GM23338 (cell line): ENCODE data around the gene DPP10. TPM values are rescaled to one million over a fixed set of nuclear protein-coding genes. Genes with fewer than 3 reads are reported as not detected.

ENCODE experiments used
- ATAC-seq: fragments of 200-7000 bp; cut with Tn5 transposase; 3 replicates; pipeline ENCODE4 v1.9.1; 2020
- DNase-seq: peaks from one replicate; pipeline ENCODE4 v3.0.0-alpha.2; 2015; ENCODE audit warnings: low spot score
- H2AFZ ChIP-seq: fragments of 200-600 bp; sonication (generic); 2 replicates; pipeline ENCODE4 v1.8.0; 2016; ENCODE audit warnings: antibody characterized with exemption, mild to moderate bottlenecking, moderate library complexity
- H3F3A ChIP-seq: fragments of 200-600 bp; sonication (generic); replicated peaks from 2 replicates; pipeline ENCODE4 v1.8.0; 2017; ENCODE audit warnings: antibody characterized with exemption, mixed run types, low read depth
- H3K27ac ChIP-seq: fragments of 200-600 bp; sonication (generic); 2 replicates; pipeline ENCODE4 v1.6.1; 2016; ENCODE audit warnings: low read depth
- H3K27me3 ChIP-seq: fragments of 200-600 bp; sonication (generic); 2 replicates; pipeline ENCODE4 v1.8.0; 2016; ENCODE audit warnings: mild to moderate bottlenecking, mixed run types, moderate library complexity; ENCODE audit not compliant: insufficient read depth
- H3K36me3 ChIP-seq: fragments of 200-600 bp; sonication (generic); 2 replicates; pipeline ENCODE4 v1.8.0; 2016; ENCODE audit warnings: mild to moderate bottlenecking; ENCODE audit not compliant: insufficient read depth
- H3K4me1 ChIP-seq: fragments of 200-600 bp; sonication (generic); 2 replicates; pipeline ENCODE4 v1.8.0; 2016; ENCODE audit warnings: mild to moderate bottlenecking, moderate library complexity; ENCODE audit not compliant: insufficient read depth
- H3K4me2 ChIP-seq: fragments of 200-600 bp; sonication (generic); 2 replicates; pipeline ENCODE4 v1.7.1; 2017; ENCODE audit warnings: mixed run types
- H3K4me3 ChIP-seq: fragments of 200-600 bp; sonication (generic); 2 replicates; pipeline ENCODE4 v1.6.1; 2016; ENCODE audit warnings: mixed run types
- H3K79me2 ChIP-seq: fragments of 200-600 bp; sonication (generic); replicated peaks from 2 replicates; pipeline ENCODE4 v1.8.0; 2017; ENCODE audit warnings: mild to moderate bottlenecking; ENCODE audit not compliant: insufficient read depth
- H3K9me2 ChIP-seq: fragments of 200-600 bp; sonication (generic); 2 replicates; pipeline ENCODE4 v1.8.0; 2017; ENCODE audit not compliant: insufficient read depth
- H4K20me1 ChIP-seq: fragments of 200-600 bp; sonication (generic); replicated peaks from 2 replicates; pipeline ENCODE4 v1.8.0; 2017; ENCODE audit warnings: mild to moderate bottlenecking; ENCODE audit not compliant: insufficient read depth
- H3K27ac Mint-ChIP-seq: 2 replicates; pipeline ENCODE4 v1.8.0; 2020; ENCODE audit warnings: inconsistent platforms, mild to moderate bottlenecking, moderate library complexity, mixed read lengths
- H3K27me3 Mint-ChIP-seq: 3 replicates; pipeline ENCODE4 v1.8.0; 2022; ENCODE audit warnings: low read depth, mild to moderate bottlenecking, moderate library complexity, mixed read lengths, inconsistent platforms; ENCODE audit not compliant: insufficient read depth, poor library complexity
- H3K36me3 Mint-ChIP-seq: 3 replicates; pipeline ENCODE4 v1.8.0; 2021; ENCODE audit warnings: low read depth, mild to moderate bottlenecking, inconsistent platforms, moderate library complexity, mixed read lengths
- H3K4me1 Mint-ChIP-seq: 3 replicates; pipeline ENCODE4 v1.8.0; 2020; ENCODE audit warnings: mild to moderate bottlenecking, inconsistent platforms, mixed read lengths
- H3K4me3 Mint-ChIP-seq: 3 replicates; pipeline ENCODE4 v1.8.0; 2021; ENCODE audit warnings: moderate library complexity, mild to moderate bottlenecking, inconsistent platforms, mixed read lengths
- H3K9me3 Mint-ChIP-seq: 3 replicates; pipeline ENCODE4 v1.8.0; 2020; ENCODE audit warnings: moderate library complexity, mild to moderate bottlenecking, inconsistent platforms, mixed read lengths
- CREB1 ChIP-seq: fragments of 250-450 bp; sonication (Bioruptor Pico); IDR thresholded peaks from 2 replicates; pipeline ENCODE4 v1.5.0; 2020; ENCODE audit warnings: low read depth, mild to moderate bottlenecking, moderate library complexity
- ETS1 ChIP-seq: IDR thresholded peaks from 2 replicates; pipeline ENCODE4 v1.6.1; 2016; ENCODE audit warnings: antibody characterized with exemption
- EZH2phosphoT487 ChIP-seq: fragments of 200-600 bp; sonication (generic); IDR thresholded peaks from one replicate; pipeline ENCODE4 v1.8.1; 2018; ENCODE audit warnings: antibody characterized with exemption; ENCODE audit not compliant: unreplicated experiment
- JUNB ChIP-seq: IDR thresholded peaks from one replicate; pipeline ENCODE4 v1.6.1; 2016; ENCODE audit warnings: antibody characterized with exemption; ENCODE audit not compliant: unreplicated experiment
- NANOG ChIP-seq: IDR thresholded peaks from 2 replicates; pipeline ENCODE4 v1.6.1; 2016; ENCODE audit warnings: antibody characterized with exemption, borderline replicate concordance
- POLR2AphosphoS5 ChIP-seq: IDR thresholded peaks from 2 replicates; pipeline ENCODE4 v1.6.1; 2016; ENCODE audit warnings: antibody characterized with exemption, low read depth
- STAT1 ChIP-seq: IDR thresholded peaks from one replicate; pipeline ENCODE4 v1.6.1; 2016; ENCODE audit warnings: antibody characterized with exemption; ENCODE audit not compliant: unreplicated experiment
- ZNF114 ChIP-seq: fragments of 250-450 bp; sonication (Bioruptor Pico); IDR thresholded peaks from 2 replicates; pipeline ENCODE4 v1.5.0; 2020; ENCODE audit warnings: mild to moderate bottlenecking, moderate library complexity
- ZNF331 ChIP-seq: fragments of 250-450 bp; sonication (Bioruptor Pico); IDR thresholded peaks from 2 replicates; pipeline ENCODE4 v1.5.0; 2020; ENCODE audit warnings: low read depth, mild to moderate bottlenecking, moderate library complexity
- polyA plus RNA-seq: library from polyadenylated mRNA; unstranded; fragments of >200 nt; fragmentation: Nextera tagmentation; extraction: Ambion mirVana; gene quantifications from 2 replicates; pipeline ENCODE4 v1.2.1, GENCODE V29; 2016
- total RNA-seq: library from RNA; depleted of rRNA; stranded (reverse); fragments of >200 nt; shearing (Covaris generic); gene quantifications from 2 replicates; pipeline ENCODE4 v1.2.3, GENCODE V29; 2014
- TF ChIP-seq, protein P1 (sequence below), 2 experiments: fragments of 200-600 bp in 1 of 2; sonication (generic) in 1 of 2; conservative IDR thresholded peaks; 2 replicates each; pipeline versions ENCODE4 v1.5.1 to v1.6.1; 2016 to 2017; ENCODE audit warnings: antibody characterized with exemption in 2 of 2, low read depth in 2 of 2, mild to moderate bottlenecking in 2 of 2, moderate library complexity in 1 of 2
- TF ChIP-seq, protein P2 (sequence below): IDR thresholded peaks from one replicate; pipeline ENCODE4 v1.6.1; 2018; ENCODE audit warnings: antibody characterized with exemption; ENCODE audit not compliant: unreplicated experiment

Gene DPP10
- total and polyA plus RNA-seq, 2 experiments from 2014 or later = 3.6 to 14.8 TPM

DNA sequence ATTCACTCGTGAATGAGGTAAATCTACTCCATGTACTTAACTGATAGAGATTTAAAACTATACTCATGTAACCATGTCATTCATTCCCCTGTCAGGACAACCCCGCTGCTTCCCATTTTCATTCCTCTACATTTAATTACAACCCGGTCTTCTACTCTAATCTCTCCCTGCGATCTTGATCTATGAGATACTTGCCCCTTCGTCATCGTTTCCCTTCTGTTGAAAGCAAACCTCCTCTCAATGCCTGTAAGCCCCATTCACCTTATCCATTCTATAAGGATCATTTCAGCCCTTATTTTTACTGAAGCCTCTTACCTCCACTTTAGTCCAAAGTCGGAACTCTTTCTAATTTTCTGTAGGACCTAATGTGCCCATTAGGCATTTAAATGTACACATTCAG lies 492.6 kb downstream of the DPP10 start:
- H4K20me1 ChIP-seq = no peaks in the 10 kb centered on the region
- no peak overlapping the region for H3K4me2 ChIP-seq
- H3K4me3 ChIP-seq = no peak overlapping the region
- Mint-ChIP-seq H3K27ac (no peak overlapping the region), H3K4me1 (no peaks in the 10 kb centered on the region), H3K4me3 (no peak overlapping the region), H3K27me3 (no peaks in the 10 kb centered on the region), H3K36me3 (peaks cover 6% of the 10 kb centered on the region), H3K9me3 (peaks cover 16% of the 10 kb centered on the region)
- H3F3A ChIP-seq = no peaks in the 10 kb centered on the region
- DNase-seq (no peak), ATAC-seq (no peak)
- H3K36me3 ChIP-seq = 0 out of 2 replicates have a peak, but pooled peaks cover 4% of the 10 kb centered on the region
- no peaks in the 10 kb centered on the region for H3K79me2 ChIP-seq
- H3K27me3 ChIP-seq = no peaks in the 10 kb centered on the region
- H3K9me2 ChIP-seq = peaks cover 4% of the 10 kb centered on the region
- no peaks in the 10 kb centered on the region for H3K4me1 ChIP-seq
- no peak overlapping the region for H3K27ac ChIP-seq
- TF ChIP-seq EZH2phosphoT487 (no peak), POLR2AphosphoS5 (no peak), NANOG (no peak), ETS1 (no peak), CREB1 (no peak), ZNF114 (CRISPR knock-in tag) (no peak), JUNB (no peak), ZNF331 (CRISPR knock-in tag) (no peak), STAT1 (no peak)
- TF ChIP-seq, protein P1, sequence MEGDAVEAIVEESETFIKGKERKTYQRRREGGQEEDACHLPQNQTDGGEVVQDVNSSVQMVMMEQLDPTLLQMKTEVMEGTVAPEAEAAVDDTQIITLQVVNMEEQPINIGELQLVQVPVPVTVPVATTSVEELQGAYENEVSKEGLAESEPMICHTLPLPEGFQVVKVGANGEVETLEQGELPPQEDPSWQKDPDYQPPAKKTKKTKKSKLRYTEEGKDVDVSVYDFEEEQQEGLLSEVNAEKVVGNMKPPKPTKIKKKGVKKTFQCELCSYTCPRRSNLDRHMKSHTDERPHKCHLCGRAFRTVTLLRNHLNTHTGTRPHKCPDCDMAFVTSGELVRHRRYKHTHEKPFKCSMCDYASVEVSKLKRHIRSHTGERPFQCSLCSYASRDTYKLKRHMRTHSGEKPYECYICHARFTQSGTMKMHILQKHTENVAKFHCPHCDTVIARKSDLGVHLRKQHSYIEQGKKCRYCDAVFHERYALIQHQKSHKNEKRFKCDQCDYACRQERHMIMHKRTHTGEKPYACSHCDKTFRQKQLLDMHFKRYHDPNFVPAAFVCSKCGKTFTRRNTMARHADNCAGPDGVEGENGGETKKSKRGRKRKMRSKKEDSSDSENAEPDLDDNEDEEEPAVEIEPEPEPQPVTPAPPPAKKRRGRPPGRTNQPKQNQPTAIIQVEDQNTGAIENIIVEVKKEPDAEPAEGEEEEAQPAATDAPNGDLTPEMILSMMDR (conservative IDR thresholded peaks at IDR 0.05; ENCODE audit: low read depth in 2 of 2) = no peak
- TF ChIP-seq, protein P2, sequence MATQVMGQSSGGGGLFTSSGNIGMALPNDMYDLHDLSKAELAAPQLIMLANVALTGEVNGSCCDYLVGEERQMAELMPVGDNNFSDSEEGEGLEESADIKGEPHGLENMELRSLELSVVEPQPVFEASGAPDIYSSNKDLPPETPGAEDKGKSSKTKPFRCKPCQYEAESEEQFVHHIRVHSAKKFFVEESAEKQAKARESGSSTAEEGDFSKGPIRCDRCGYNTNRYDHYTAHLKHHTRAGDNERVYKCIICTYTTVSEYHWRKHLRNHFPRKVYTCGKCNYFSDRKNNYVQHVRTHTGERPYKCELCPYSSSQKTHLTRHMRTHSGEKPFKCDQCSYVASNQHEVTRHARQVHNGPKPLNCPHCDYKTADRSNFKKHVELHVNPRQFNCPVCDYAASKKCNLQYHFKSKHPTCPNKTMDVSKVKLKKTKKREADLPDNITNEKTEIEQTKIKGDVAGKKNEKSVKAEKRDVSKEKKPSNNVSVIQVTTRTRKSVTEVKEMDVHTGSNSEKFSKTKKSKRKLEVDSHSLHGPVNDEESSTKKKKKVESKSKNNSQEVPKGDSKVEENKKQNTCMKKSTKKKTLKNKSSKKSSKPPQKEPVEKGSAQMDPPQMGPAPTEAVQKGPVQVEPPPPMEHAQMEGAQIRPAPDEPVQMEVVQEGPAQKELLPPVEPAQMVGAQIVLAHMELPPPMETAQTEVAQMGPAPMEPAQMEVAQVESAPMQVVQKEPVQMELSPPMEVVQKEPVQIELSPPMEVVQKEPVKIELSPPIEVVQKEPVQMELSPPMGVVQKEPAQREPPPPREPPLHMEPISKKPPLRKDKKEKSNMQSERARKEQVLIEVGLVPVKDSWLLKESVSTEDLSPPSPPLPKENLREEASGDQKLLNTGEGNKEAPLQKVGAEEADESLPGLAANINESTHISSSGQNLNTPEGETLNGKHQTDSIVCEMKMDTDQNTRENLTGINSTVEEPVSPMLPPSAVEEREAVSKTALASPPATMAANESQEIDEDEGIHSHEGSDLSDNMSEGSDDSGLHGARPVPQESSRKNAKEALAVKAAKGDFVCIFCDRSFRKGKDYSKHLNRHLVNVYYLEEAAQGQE = no peak
- no peak overlapping the region for H2AFZ ChIP-seq
